ENCODE measurements around the gene DNAH1.

Gene DNAH1

DNA sequence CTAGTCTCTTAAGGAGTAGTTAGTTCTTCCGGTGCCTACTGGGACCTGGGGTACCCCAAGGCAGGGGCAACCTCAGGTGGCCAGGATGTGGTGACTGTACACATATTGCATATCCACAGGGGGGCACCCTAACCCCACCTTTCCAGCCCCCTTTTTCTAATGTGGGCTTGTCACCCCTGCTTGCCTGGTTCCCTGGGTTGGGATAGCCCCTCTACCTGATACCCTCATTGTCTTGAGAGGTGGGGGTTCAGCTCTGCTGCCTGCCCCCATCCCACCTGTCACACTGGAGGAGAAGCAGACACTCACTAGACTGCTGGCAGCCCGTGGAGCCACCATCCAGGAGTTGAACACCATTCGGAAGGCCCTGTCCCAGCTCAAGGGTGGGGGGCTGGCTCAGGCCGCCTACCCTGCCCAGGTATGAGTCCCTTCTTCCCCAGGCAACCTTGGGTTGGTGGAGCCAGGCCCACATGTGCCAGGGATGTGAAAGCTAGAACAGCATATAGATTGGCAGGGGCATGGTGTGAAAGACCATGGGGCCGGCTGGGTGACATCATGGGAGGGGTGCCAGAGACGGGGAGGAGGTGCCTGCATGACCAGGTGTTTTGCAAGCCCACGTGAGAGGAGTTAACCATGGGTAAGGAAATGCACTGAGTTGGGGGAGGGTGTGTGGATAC lies 24.5 kb upstream of the DNAH1 start:
- Histone ChIP-seq H3K27me3 (ENCODE audit: control insufficient read depth, insufficient read depth, low read length) (no peaks in the 10 kb centered on the region), H3K9ac (ENCODE audit: low read length) (no peak overlapping the region), H3K9me3 (ENCODE audit: control insufficient read depth, insufficient read depth, low read depth, low read length) (no peaks in the 10 kb centered on the region), H3K27ac (ENCODE audit: low read depth, low read length) (no peak overlapping the region), H3K36me3 (ENCODE audit: control insufficient read depth, insufficient read depth, low read length) (peaks cover 15% of the 10 kb centered on the region), H3K4me3 (ENCODE audit: low read depth, low read length) (no peak overlapping the region), H3K4me1 (ENCODE audit: control insufficient read depth, insufficient read depth, low read length) (peaks cover 3% of the 10 kb centered on the region)

DNA sequence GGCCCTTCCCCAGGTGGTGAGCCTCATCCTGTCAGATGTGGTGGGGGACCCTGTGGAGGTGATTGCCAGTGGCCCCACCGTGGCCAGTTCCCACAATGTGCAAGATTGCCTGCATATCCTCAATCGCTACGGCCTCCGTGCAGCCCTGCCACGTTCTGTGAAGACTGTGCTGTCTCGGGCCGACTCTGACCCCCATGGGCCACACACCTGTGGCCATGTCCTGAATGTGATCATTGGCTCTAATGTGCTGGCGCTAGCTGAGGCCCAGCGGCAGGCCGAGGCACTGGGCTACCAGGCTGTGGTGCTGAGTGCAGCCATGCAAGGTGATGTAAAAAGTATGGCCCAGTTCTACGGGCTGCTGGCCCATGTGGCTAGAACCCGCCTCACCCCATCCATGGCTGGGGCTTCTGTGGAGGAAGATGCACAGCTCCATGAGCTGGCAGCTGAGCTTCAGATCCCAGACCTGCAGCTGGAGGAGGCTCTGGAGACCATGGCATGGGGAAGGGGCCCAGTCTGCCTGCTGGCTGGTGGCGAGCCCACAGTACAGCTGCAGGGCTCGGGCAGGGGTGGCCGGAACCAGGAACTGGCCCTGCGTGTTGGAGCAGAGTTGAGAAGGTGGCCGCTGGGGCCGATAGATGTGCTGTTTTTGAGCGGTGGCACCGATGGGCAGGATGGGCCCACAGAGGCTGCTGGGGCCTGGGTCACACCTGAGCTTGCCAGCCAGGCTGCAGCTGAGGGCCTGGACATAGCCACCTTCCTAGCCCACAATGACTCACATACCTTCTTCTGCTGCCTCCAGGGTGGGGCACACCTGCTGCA lies 23.7 kb upstream of the DNAH1 start:
- Histone ChIP-seq H3K4me3 (ENCODE audit: low read depth, low read length) (no peak overlapping the region), H3K27me3 (ENCODE audit: control insufficient read depth, insufficient read depth, low read length) (no peaks in the 10 kb centered on the region), H3K9me3 (ENCODE audit: control insufficient read depth, insufficient read depth, low read depth, low read length) (no peaks in the 10 kb centered on the region), H3K4me1 (ENCODE audit: control insufficient read depth, insufficient read depth, low read length) (peaks cover under 1% of the 10 kb centered on the region; the same call in 1 of the 2 replicates), H3K9ac (ENCODE audit: low read length) (no peak overlapping the region), H3K36me3 (ENCODE audit: control insufficient read depth, insufficient read depth, low read length) (peaks cover 15% of the 10 kb centered on the region), H3K27ac (ENCODE audit: low read depth, low read length) (no peak overlapping the region)

DNA sequence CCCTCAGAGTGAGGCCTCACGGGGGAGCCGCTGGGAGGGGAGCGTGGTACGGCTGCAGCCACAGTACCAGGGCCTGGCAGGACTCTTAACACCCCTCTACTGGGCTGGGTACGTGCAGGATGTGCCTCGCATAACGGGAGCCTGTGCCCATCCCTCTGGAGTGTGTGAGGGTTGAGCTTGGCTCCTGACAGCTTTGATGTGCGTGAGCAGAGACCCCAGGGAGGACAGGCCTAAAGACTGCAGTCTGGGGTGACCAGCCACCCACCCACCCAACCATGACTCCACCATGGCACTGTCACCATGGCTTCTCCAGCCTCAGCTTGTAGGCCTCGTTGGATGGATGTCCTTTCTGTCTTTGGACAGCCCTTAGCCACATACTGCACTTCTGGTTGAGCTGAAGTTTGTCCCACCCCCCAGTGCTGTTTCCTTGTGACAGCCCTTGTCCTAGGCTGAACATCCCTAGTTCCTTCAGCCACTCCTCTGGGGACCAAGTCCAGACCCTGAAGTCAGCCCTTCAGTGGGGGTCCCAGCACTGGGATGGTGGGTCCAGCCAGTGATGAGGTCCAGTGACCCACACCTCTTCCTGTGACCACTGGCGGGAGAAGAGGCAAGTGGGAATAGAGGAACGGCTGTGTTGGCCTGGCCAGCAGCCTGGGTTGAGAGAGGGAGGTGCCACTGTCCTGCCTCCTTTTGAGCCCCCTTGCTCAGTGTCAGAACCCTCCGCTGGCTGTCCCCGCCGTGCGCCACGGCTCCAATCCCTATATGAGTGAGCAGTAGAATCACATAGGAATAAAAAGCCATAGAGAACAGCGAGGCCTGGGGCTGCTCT lies 22.4 kb upstream of the DNAH1 start:
- no peak overlapping the region for H3K4me3 ChIP-seq (ENCODE audit: low read depth, low read length)
- H3K9me3 ChIP-seq (ENCODE audit: control insufficient read depth, insufficient read depth, low read depth, low read length): no peaks in the 10 kb centered on the region
- peaks cover 2% of the 10 kb centered on the region; the same call in 1 of the 2 replicates for H3K27me3 ChIP-seq (ENCODE audit: control insufficient read depth, insufficient read depth, low read length)
- H3K9ac ChIP-seq (ENCODE audit: low read length): no peak overlapping the region
- peaks cover 13% of the 10 kb centered on the region for H3K4me1 ChIP-seq (ENCODE audit: control insufficient read depth, insufficient read depth, low read length)
- H3K36me3 ChIP-seq (ENCODE audit: control insufficient read depth, insufficient read depth, low read length): peaks cover 15% of the 10 kb centered on the region
- H3K27ac ChIP-seq (ENCODE audit: low read depth, low read length): no peak overlapping the region

- H3K9me3 ChIP-seq (ENCODE audit: control insufficient read depth, insufficient read depth, low read depth, low read length): no peaks in the 10 kb centered on the region
- H3K36me3 ChIP-seq (ENCODE audit: control insufficient read depth, insufficient read depth, low read length): peaks cover 15% of the 10 kb centered on the region
- peaks cover 2% of the 10 kb centered on the region; the same call in 1 of the 2 replicates for H3K27me3 ChIP-seq (ENCODE audit: control insufficient read depth, insufficient read depth, low read length)
- H3K4me3 ChIP-seq (ENCODE audit: low read depth, low read length): no peak overlapping the region
- H3K27ac ChIP-seq (ENCODE audit: low read depth, low read length): no peak overlapping the region
- H3K4me1 ChIP-seq (ENCODE audit: control insufficient read depth, insufficient read depth, low read length): peaks cover 20% of the 10 kb centered on the region
- H3K9ac ChIP-seq (ENCODE audit: low read length): no peak overlapping the region
These were observed 21.6 kb upstream of the DNAH1 start for GRCh38 chr3:52294320-52295150.

- H3K9me3 ChIP-seq (ENCODE audit: control insufficient read depth, insufficient read depth, low read depth, low read length): no peaks in the 10 kb centered on the region
- no peak overlapping the region for H3K27ac ChIP-seq (ENCODE audit: low read depth, low read length)
- H3K27me3 ChIP-seq (ENCODE audit: control insufficient read depth, insufficient read depth, low read length): peaks cover 2% of the 10 kb centered on the region; the same call in 1 of the 2 replicates
- H3K4me3 ChIP-seq (ENCODE audit: low read depth, low read length): no peak overlapping the region
- H3K4me1 ChIP-seq (ENCODE audit: control insufficient read depth, insufficient read depth, low read length): peaks cover 28% of the 10 kb centered on the region
- no peak overlapping the region for H3K9ac ChIP-seq (ENCODE audit: low read length)
- H3K36me3 ChIP-seq (ENCODE audit: control insufficient read depth, insufficient read depth, low read length): peaks cover 15% of the 10 kb centered on the region
These were observed 20.4 kb upstream of the DNAH1 start for GRCh38 chr3:52295671-52296208.

GRCh38 chr3:52297242-52298148 lies 18.6 kb upstream of the DNAH1 start:
- peaks cover under 1% of the 10 kb centered on the region; the same call in 1 of the 2 replicates for H3K36me3 ChIP-seq (ENCODE audit: control insufficient read depth, insufficient read depth, low read length)
- peaks cover 2% of the 10 kb centered on the region; the same call in 1 of the 2 replicates for H3K27me3 ChIP-seq (ENCODE audit: control insufficient read depth, insufficient read depth, low read length)
- no peak overlapping the region for H3K27ac ChIP-seq (ENCODE audit: low read depth, low read length)
- H3K9ac ChIP-seq (ENCODE audit: low read length): no peak overlapping the region
- H3K4me1 ChIP-seq (ENCODE audit: control insufficient read depth, insufficient read depth, low read length): peaks cover 28% of the 10 kb centered on the region
- H3K4me3 ChIP-seq (ENCODE audit: low read depth, low read length): no peak overlapping the region
- no peaks in the 10 kb centered on the region for H3K9me3 ChIP-seq (ENCODE audit: control insufficient read depth, insufficient read depth, low read depth, low read length)

GRCh38 chr3:52298149-52299098 lies 17.7 kb upstream of the DNAH1 start:
- H3K36me3 ChIP-seq (ENCODE audit: control insufficient read depth, insufficient read depth, low read length): no peaks in the 10 kb centered on the region
- H3K9me3 ChIP-seq (ENCODE audit: control insufficient read depth, insufficient read depth, low read depth, low read length): no peaks in the 10 kb centered on the region
- peak overlapping the region; percentile 44 for H3K4me3 ChIP-seq (ENCODE audit: low read depth, low read length)
- H3K27ac ChIP-seq (ENCODE audit: low read depth, low read length): no peak overlapping the region
- peaks cover 2% of the 10 kb centered on the region; the same call in 1 of the 2 replicates for H3K27me3 ChIP-seq (ENCODE audit: control insufficient read depth, insufficient read depth, low read length)
- H3K9ac ChIP-seq (ENCODE audit: low read length): peak overlapping the region; percentile 42
- peaks cover 28% of the 10 kb centered on the region for H3K4me1 ChIP-seq (ENCODE audit: control insufficient read depth, insufficient read depth, low read length)

DNA sequence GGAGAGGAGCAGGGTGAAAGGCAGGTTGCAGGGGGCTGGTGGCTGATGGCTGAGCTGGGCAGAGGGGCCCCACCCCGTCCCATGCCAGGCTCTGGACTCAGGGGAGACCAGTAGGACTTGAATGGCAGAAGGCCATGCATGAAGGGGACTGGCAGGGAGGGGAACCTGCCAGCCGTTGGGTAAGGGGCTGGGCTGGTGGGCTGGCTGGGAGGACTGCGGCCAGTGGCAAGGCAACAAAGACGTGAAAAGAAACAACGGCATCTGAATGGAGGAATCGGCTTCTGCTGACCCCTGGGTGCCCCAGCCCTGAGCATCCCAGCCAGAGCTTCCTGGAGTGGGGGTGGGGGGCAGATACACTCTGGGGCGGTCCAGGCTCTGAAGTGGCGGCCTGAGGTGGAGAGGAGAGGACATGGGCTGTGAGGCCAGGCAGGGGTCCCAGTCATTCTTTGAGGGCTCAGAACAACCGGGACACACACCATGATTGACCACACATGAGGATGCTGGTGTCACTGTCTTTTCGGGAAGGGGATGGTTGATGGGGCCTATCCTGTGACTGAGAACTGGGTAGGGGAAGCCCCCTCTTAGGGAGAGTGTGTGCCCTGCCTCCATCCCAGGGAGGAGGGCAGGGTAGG lies 16.8 kb upstream of the DNAH1 start:
- Histone ChIP-seq H3K36me3 (ENCODE audit: control insufficient read depth, insufficient read depth, low read length) (no peaks in the 10 kb centered on the region), H3K4me3 (ENCODE audit: low read depth, low read length) (peak overlapping the region; percentile 44), H3K27me3 (ENCODE audit: control insufficient read depth, insufficient read depth, low read length) (peaks cover 2% of the 10 kb centered on the region; the same call in 1 of the 2 replicates), H3K4me1 (ENCODE audit: control insufficient read depth, insufficient read depth, low read length) (peaks cover 28% of the 10 kb centered on the region), H3K27ac (ENCODE audit: low read depth, low read length) (no peak overlapping the region), H3K9me3 (ENCODE audit: control insufficient read depth, insufficient read depth, low read depth, low read length) (no peaks in the 10 kb centered on the region), H3K9ac (ENCODE audit: low read length) (peak overlapping the region; percentile 31)
